Thoracic aorta (tissue), 2 donors: ENCODE results near the gene RUNX2. TPM values are rescaled to one million over a fixed set of nuclear protein-coding genes. Genes with fewer than 3 reads are reported as not detected.
"Not testable (repeated sequence)": the region's sequence is repeated elsewhere in the genome, so short reads cannot be mapped to it uniquely, and the experiment has no call there.

Experiments
- ATAC-seq: fragments of 150-250 bp; one replicate; pipeline ENCODE4 v1.8.0; 2017; ENCODE audit warnings: low read depth; ENCODE audit not compliant: insufficient number of reproducible peaks, low FRiP score
- DNase-seq: peaks from one replicate; pipeline ENCODE4 v3.0.0-alpha.2; 2020; ENCODE audit warnings: low spot score
- H3K27ac ChIP-seq, 2 donors: fragments of 200-600 bp; sonication (generic); 1 replicate in 1 of 2; 2 replicates in 1 of 2; pipeline ENCODE4 v1.5.1; 2016; ENCODE audit warnings: mild to moderate bottlenecking in 2 of 2, moderate library complexity in 2 of 2
- H3K27me3 ChIP-seq: fragments of 200-600 bp; sonication (generic); replicated peaks from 2 replicates; pipeline ENCODE4 v1.6.0; 2016; ENCODE audit warnings: mild to moderate bottlenecking; ENCODE audit not compliant: insufficient read depth
- H3K36me3 ChIP-seq: fragments of 200-600 bp; sonication (generic); one replicate; pipeline ENCODE4 v1.5.1; 2016
- H3K4me1 ChIP-seq, 2 donors: fragments of 200-600 bp; sonication (generic); 1 replicate in 1 of 2; 2 replicates in 1 of 2; pipeline versions ENCODE4 v1.5.1 to v1.6.0; 2016; ENCODE audit warnings: low read depth in 2 of 2, mild to moderate bottlenecking in 1 of 2; ENCODE audit not compliant: control insufficient read depth in 1 of 2
- H3K4me3 ChIP-seq: fragments of 200-600 bp; sonication (generic); 2 replicates; pipeline ENCODE4 v1.5.1; 2016; ENCODE audit warnings: mild to moderate bottlenecking
- H3K9me3 ChIP-seq: fragments of 200-600 bp; sonication (generic); 2 replicates; pipeline ENCODE4 v1.5.1; 2016
- CTCF ChIP-seq: fragments of 200-600 bp; sonication (generic); IDR thresholded peaks from one replicate; pipeline ENCODE4 v1.5.1; 2019; ENCODE audit warnings: antibody characterized with exemption
- total RNA-seq, 2 donors: library from RNA; depleted of rRNA; stranded (reverse); fragments of >200 nt; gene quantifications; one replicate each; pipeline versions ENCODE4 v1.1.0 to v1.2.3, GENCODE V29; 2016

Gene RUNX2
- total RNA-seq, 2 donors from 2014 or later = 3.2 to 7.9 TPM

GRCh38 chr6:45464685-45465084 is 136.6 kb downstream of the RUNX2 start:
- DNase-seq (no peak), ATAC-seq (no peak)
- H3K27ac ChIP-seq = no peak overlapping the region
- H3K27me3 ChIP-seq = no peaks in the 10 kb centered on the region
- TF ChIP-seq CTCF = no peak
- H3K4me1 ChIP-seq = no peaks in the 10 kb centered on the region
- no peak overlapping the region for H3K4me3 ChIP-seq
- no peaks in the 10 kb centered on the region for H3K9me3 ChIP-seq
- no peaks in the 10 kb centered on the region for H3K36me3 ChIP-seq

GRCh38 chr6:45466686-45467085 is 138.6 kb downstream of the RUNX2 start:
- TF ChIP-seq CTCF = no peak
- DNase-seq (no peak), ATAC-seq (no peak)
- Histone ChIP-seq H3K9me3 (no peaks in the 10 kb centered on the region), H3K27me3 (no peaks in the 10 kb centered on the region), H3K27ac (no peak overlapping the region), H3K4me1 (no peaks in the 10 kb centered on the region), H3K36me3 (no peaks in the 10 kb centered on the region), H3K4me3 (no peak overlapping the region)

GRCh38 chr6:45467417-45467816 is 139.3 kb downstream of the RUNX2 start:
- DNase-seq, H3K36me3 ChIP-seq, H3K27ac ChIP-seq, H3K4me1 ChIP-seq, ATAC-seq, H3K4me3 ChIP-seq, H3K9me3 ChIP-seq, H3K27me3 ChIP-seq: not testable (repeated sequence)

- no peaks in the 10 kb centered on the region for H3K36me3 ChIP-seq
- ATAC-seq (no peak), DNase-seq (no peak)
- no peak overlapping the region for H3K4me3 ChIP-seq
- no peak overlapping the region for H3K27ac ChIP-seq
- no peaks in the 10 kb centered on the region for H3K9me3 ChIP-seq
- no peaks in the 10 kb centered on the region for H3K4me1 ChIP-seq
- TF ChIP-seq CTCF = no peak
- no peaks in the 10 kb centered on the region for H3K27me3 ChIP-seq
These were observed 139.7 kb downstream of the RUNX2 start for GRCh38 chr6:45467853-45468252.

GRCh38 chr6:45469663-45470062 is 141.5 kb downstream of the RUNX2 start:
- DNase-seq (no peak), ATAC-seq (no peak)
- H3K4me3 ChIP-seq = no peak overlapping the region
- no peaks in the 10 kb centered on the region for H3K9me3 ChIP-seq
- H3K4me1 ChIP-seq = no peaks in the 10 kb centered on the region
- H3K27ac ChIP-seq = no peak overlapping the region
- H3K27me3 ChIP-seq = no peaks in the 10 kb centered on the region
- no peaks in the 10 kb centered on the region for H3K36me3 ChIP-seq
- no peak for TF ChIP-seq CTCF

GRCh38 chr6:45470131-45470738 is 142.1 kb downstream of the RUNX2 start:
- Histone ChIP-seq H3K9me3 (no peaks in the 10 kb centered on the region), H3K27me3 (no peaks in the 10 kb centered on the region), H3K4me1 (no peaks in the 10 kb centered on the region), H3K36me3 (no peaks in the 10 kb centered on the region), H3K4me3 (no peak overlapping the region), H3K27ac (no peak overlapping the region)
- no peak for TF ChIP-seq CTCF
- ATAC-seq (no peak), DNase-seq (no peak)
